GM19025 (cell line): ENCODE results near the gene GAB1.

Experiments
- ATAC-seq: cut with Tn5 transposase; IDR thresholded peaks from one replicate; pipeline ENCODE4 v1.9.1; 2021; ENCODE audit warnings: mild to moderate bottlenecking, low read depth, moderate library complexity; ENCODE audit not compliant: unreplicated experiment

GAB1 gene

DNA sequence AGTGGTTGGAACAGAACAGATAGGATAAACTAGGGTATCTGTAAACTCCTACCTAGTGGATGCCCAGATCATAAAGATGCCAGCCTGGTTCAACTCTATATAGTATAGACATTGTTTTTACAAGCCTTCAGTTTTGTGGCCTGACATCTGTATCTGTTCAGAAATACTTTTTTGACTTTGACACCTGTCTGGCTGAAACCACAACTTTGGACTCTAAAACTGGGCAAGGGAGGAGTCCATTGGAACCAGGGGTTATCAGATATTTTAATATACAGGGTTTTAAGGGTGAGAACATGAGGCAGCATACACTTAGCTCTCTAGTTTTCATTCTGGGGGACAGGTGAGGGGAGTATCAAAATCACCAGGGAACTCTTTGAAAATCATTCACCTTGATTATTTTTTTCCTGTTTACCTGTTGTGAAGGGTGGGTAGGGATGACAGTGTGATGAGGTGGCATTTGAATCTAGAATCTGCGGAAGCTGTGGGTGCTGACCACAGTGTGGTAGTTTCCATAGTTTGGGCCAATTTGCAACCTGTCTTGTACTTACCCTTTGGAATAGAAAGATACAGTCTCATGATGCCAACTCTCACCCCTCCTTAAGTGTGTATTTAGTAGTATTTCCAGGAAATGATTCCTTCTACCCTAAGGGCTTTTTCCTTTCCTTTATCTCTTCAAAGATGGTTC is 20.6 kb downstream of the GAB1 start:
- no peak for ATAC-seq

DNA sequence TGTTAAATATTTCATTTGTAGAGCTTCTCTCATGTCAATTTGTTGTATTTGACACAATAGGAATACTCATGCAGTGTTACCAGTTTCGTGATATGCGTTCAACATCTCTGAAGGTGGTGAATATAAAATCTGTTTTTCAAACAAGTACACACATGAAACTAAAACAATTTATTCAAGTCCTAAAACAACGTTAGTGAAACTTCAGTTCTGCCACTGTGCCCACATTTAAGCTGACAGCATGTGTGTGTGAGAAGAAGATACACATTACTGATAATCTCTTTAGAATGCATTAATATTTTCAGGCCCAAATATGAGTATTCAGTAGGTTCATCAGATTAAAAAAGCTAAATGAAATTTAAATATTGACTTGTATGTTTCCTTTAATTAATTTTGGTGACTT is 21.7 kb downstream of the GAB1 start:
- ATAC-seq: no peak

DNA sequence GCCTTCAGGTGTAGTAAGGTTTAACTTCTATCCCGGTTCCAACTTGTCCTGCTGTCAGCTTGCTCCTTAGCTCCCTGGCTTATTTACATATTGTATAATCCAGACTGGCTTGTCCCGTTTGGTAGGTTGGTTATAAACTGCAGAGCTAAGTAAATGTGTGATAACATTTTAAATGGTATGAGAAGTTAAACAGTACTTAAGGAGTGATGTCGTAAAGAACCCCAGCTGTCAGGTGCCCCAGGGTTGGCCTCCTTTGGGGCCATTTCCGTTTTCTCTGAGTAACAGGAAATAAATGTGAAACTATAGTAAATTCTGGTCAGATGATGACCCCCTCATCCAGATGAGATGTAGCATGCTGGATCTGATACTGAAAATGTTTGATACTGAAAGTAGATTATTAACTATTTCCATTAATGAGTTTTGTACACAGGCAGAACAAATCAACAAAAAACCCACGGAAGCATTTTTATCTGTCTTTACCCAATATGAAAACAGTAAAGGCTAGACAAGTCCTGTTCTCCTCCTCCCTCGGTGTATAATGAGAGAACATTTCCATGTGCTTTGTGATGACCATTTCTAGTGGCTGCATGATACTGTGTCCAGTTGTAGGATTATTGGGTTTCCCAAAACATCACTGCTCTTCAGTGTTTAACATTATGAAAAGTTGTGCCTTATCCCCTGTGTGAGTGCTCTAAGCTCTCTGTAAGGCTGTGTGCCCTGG is 22.4 kb downstream of the GAB1 start:
- peak; percentile 73 for ATAC-seq

DNA sequence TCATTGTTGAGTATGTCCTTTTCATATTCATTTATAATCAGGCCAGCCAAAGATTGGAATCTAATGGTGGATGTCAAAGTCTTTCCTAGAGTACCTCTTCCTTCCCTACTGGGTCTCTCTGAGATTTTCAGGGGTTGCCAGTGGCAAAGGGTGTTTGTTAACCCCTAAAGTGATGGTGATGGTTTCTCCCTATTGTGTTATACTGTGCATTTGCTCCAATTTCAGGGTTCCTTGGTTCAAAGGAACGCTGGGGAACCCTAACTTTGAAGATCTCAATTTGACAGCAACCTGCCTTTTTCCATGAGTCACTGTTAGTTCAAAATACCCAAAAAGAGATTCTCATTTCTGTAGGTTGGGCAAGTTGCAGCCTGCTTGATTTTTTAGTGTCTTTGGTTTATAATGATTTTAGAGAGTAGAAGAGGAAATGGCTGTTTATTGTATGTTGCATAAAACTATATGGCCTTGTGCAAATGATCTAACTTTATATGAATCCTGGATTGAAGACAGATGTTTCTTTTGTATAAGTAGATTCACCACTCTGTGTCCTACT is 23.0 kb downstream of the GAB1 start:
- ATAC-seq: no peak

DNA sequence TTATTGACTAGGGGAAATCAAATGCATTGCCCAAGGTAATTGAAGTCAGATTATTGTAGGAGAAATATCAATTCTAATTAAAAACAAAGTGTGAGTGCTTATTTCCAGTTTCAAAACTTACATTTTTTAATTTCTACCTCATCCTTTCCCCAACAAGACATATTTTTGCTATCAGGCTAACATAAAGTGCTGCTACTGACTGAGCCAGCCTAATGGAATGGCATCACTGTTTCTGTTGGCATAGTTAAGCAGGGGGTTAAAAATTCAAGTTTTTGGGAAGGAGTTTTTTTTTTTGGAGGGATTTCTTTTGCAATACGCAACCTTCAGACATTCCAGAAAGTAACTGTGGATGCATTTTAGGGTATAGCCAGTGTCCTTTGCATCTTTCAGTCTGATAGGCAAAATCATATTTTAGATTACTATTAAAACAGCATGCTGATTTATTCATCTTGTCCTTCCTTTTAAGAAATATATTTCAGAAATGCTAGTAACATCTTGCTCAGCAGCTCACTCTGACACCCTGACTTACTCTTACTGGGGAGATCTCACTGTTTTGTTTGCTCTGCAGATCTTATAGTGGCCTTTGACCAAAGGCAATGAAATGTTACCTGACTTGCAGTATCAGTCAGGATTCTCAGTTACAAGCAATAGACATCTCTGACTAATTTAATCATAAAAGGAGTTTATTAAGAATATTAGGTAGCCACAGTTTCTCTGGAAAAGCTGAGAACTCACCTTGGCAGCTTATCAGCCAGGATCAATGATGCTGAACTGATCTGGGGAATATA is 24.4 kb downstream of the GAB1 start:
- ATAC-seq: no peak

DNA sequence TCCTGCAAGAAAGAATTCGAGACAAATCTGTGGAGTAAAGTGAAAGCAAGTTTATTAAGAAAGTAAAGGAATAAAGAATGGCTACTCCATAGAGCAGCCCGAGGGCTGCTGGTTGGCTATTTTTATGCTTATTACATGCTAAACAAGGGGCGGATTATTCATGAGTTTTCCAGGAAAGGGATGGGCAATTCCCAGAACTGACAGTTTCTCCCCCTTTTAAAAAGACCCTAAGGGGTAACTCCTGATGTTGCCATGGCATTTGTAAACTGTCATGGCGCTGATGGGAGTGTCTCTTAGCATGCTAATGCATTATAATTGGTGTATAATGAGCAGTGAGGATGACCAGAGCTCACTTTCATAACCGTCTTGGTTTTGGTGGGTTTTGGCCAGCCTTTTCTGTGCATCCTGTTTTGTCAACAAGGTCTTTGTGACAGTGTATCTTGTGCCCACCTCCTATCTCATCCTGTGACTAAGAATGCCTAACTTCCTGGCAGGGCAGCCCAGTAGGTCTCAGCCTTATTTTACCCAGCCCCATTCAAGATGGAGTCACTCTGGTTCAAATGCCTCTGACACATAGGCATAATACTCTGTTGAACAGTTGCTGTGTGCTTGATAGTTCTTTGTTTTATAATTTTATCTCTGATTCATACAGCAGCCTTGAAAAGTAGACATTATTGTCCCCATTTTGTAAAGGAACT is 25.8 kb downstream of the GAB1 start:
- ATAC-seq: no peak

DNA sequence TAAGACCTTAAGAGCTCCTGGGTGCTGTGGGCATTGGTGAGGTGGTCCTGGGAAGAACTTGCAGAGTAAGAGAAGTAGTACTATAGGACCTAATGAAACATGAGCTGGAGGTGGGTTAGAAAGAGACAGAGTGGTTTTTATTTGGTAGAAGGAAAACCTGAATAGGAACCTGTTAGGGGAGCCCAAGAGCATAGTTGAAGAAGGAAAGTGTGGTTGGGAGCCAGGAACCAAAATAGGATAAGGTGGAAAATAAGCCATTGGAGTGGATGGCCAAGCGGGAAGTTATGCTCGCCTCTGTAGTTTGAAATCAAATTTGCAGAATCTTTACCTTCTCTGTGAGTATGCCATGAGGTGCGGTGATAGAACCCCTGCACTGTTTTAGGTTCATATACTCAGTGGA is 26.7 kb downstream of the GAB1 start:
- no peak for ATAC-seq

DNA sequence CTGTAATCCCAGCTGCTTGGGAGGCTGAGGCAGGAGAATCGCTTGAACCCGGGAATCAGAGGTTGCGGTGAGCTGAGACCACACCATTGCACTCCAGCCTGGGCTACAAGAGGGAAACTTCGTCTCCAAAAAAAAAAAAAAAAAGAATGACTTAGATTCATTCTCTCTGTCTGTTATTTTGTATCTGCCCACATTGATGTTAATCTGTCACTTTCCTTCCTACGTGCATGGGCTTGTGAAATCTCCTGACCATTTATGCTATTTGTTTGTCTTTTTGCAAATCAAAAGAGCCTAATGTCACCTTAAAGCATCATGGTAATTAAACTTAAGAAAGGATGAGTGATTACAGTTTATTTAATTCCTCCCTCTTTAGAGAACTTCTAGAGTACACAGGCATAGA is 27.4 kb downstream of the GAB1 start:
- no peak for ATAC-seq

DNA sequence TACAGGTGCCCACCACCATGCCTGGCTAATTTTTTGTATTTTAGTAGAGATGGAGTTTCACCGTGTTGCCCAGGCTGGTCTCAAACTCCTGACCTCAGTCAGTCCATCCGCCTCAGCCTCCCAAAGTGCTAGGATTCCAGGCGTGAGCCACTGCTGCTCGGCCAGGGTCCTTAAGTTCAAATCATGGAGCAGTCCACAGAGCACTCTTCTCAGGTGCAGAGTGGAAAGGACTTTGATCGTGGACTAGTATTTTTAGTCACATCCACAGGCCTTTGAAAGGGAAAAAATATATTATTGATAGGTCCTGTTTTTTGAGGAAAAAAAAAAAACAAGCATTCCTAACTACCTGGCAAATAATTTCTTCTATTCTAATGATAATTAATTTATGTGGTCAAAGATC is 31.2 kb downstream of the GAB1 start:
- ATAC-seq: no peak

DNA sequence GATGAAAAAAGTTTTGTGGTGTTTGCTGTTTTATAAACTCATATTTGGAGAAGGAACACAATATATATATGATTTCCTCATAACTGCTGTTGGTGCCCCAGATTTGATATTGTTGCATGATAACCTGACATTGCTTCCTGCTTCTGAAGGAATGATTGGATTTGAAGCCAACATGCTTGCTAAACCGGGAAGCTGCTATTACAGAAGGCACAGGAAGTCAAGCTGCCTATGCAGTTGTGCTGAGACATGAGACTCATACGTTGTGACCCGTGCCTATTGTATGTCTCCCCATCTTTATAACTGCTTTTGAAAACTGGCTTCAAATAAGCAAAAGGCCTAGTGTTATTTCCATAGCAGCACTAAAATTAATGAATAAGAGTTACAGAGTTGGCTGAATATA is 32.9 kb downstream of the GAB1 start:
- no peak for ATAC-seq

DNA sequence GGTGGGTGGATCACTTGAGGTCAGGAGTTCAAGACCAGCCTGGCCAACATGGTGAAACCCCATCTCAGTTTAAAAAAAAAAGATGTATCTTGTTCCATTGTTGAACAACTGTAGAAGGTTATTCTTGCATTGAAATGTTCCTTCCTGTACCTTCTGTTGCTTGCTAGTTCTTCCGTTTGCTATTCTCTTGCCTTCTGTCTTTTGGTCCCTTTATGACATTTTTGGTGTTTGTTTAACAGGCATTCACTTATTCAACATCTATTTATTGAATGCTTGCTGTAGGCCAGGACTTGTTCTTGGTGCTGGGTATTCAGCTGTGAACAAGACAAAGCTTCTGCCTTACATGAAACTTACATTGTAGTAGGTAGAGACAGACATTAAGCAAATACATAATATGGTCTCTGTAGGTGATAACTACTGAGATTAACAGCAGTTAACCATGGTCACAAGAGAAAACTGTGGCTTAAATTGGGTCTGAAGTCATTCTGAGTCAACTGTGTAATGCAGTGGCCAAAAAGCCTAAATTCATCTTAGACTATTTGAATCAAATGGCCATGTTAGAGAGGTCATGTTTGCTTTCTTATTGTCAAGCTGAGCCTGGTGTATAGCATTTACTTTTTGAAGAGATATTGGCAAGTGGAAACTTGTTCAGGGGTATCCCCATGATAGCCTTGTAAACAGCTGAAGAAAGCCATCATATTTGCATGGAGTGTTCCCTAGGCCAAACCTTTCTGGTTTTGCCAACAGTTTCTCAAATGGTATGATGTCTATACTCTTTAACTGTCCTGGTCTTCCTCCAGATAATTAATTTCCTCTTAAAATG is 35.6 kb downstream of the GAB1 start:
- ATAC-seq: peak; percentile 75

DNA sequence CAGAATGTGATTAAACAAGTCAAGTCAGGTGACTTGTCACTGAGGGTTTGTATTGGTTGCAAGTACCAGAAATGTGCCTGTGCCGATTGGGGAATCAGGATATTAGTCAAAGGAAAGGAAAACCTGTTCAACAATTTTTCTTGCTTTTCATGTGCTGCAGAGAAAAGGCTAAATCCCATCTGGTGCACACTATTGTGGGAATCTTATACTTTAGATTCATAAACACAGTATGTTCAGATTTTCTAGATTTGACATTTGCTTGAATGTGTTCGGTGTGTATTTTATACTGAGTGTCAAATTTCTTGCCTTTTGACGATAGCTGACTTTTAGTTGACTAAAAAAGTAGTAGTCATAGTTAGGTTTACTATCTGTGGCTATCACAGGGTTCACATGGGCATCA is 37.6 kb downstream of the GAB1 start:
- ATAC-seq: no peak

DNA sequence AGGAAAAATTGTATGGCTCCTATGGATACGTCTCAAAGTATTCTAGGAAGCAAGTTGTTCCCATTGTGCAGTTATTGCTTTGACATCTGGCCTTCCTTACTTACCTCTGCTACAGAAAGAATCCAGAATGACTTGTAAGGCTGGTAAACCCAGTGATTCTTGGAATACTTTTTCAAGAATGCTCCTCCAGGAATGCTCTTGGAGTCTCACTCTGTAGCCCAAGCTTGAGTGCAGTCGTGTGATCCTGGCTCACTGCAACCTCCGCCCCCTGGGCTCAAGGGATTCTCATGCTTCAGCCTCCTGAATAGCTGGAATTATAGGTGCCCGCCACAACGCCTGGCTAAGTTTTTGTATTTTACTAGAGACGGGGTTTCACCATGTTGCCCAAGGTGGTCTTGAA is 38.1 kb downstream of the GAB1 start:
- no peak for ATAC-seq

DNA sequence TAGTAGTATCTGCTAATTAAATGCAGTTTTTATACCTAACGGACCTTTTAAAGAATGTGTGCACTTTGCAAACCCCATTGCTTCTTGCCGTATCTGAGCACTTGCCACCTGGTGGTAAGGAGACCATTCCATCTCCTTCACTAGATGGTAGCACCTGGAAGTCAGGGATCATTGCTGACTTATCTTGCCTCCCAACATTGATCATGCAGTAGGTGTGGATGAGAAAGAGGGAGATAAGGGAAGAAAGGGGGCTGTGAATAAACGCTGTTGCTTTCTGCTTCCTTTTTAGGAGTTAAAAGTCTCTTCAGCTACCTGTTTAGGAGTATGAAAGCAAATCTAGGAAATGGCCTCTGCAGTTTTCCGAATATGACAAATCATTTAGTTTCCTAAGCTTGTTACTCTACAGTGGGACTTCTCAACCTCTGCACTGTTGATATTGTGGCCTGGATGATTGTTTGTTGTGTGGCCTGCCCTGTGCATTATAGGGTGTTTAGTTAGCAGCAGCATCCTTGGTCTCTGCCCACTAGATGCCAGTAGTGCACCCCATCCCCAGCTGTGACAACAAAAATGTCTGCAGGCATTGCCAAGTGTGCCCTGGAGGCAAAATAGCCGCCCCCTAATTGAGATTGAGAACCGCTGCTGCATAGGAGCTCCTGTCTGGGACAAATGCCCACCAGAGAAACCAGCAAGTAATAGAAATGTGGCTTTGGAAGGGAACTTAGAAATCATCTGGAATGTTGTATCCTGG is 38.8 kb downstream of the GAB1 start:
- no peak for ATAC-seq

DNA sequence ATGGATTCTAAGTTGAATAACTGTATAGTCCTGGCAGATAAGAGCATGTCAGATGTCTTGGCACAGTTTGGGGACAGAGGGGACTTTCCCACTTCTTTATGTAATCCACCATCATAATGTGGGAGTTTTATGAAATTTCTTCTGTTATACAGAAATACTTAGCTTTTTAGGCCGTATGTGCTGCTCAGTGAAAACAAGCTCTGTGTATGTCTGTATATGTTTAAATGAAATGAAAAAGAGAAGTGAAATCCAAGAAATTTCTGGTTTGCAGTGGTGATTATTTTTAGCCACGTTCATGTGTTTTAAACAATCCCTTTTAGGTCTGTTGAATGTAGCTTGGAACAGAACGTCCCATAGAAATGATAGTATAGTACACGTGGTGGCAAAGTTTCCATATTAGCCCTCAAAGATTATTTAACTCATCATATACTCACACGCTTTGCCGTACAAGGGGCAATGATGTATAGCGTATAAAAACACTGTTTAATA is 41.0 kb downstream of the GAB1 start:
- peak; percentile 43 for ATAC-seq

DNA sequence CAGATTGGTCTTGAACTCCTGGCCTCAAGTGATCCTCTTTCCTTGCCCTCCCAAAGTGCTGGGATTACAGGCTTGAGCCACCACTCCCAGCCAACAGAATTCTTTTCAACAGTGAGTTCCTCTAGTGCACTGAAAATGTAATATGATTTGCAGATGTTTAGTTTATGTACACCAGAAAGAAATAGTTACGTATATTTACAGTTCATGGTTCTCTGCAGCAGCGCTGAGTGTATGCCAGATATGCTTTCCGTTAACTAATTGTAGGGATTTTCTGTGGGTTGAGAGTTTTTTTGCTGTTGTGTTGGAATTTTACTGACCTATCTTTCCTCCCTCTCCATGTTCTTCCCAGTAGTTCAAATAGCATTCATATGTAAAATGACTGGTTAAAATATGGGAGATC is 44.0 kb downstream of the GAB1 start:
- ATAC-seq: no peak

DNA sequence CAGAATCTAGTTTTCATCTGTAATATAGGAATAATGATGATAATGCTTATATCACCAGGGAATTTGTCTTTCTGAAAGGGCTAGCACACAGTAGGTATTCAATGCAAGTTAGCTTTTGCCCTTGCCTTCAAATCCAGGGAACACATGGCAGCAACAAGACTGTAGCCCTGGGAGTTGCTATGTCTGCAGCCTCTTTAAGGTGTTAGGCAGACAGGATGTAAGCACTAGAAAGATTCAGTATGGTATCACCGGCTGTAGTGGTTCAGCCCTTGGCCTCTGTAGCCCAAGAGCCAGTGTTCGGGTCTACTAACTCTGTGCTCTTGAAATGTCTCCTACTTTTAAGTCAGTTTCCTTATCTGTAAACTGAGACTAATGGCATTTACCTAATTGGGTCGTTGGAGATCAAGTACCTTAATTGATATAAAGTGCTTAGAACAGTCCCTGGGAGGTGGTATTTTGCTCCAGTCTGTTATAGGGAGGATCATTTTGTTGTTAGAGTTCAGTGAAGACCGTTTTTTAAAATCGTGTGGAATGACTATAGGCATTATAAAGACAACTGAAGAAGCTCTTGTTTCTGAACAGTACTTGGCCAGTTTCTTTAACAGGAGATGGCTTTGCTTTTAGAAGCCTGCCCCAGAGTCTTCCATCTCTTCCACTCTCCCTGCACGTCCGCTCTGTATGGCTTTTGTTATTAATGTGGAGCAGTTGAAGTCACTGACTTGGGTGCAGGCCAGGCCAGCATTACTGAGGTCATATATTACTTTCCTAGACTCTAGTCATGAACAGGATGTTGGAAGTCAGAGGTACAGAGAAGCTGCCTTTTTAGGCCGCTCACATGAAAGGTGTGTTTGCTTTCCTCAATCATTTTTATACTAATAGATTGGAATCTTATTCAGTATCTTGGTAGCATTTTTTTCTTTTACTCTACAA is 44.8 kb downstream of the GAB1 start:
- ATAC-seq: peak; percentile 22

DNA sequence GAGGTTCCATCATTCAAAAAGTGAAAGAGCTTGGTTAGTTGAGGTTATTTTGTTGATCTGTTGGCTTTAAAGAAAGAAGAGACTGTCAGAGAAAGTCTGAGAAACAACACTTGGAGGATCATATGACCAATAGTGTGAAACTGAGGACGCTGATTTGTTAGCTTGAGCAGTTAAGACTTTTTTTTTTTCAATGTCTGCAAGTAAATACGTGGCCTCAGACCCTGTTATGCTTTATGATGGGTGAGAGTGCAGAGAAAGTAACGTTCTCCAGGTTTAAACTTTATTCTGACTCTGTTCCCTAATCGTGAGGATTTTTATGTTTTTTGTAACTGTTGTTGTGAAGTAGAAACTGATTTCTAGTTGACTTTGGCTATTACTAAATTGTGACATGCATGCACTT is 45.9 kb downstream of the GAB1 start:
- ATAC-seq: peak; percentile 22
